ENCODE measurements around the gene RAB1A.
A peak's percentile ranks its signal among the peaks of the same experiment; 100 is the strongest.
"Not testable (repeated sequence)": the region's sequence is repeated elsewhere in the genome, so short reads cannot be mapped to it uniquely, and the experiment has no call there.

The RAB1A gene

GRCh38 chr2:65129826-65130663 is at the start of gene RAB1A:
TSS of gene RAB1A (minus strand) at chr2:65130106. CDS start at chr2:65129915, 191 bp downstream.
- no peaks in the 10 kb centered on the region for H3K9me3 ChIP-seq (replicated peaks; ENCODE audit: insufficient read depth, low read length)
- no peaks in the 10 kb centered on the region for H3K27me3 ChIP-seq (replicated peaks; ENCODE audit: insufficient read depth, low read length)
- H3K9ac ChIP-seq (ENCODE audit: low read length): peak within 1 kb of the TSS; percentile 98
- peaks cover 11% of the 10 kb centered on the region; the same call in 1 of the 2 replicates for H4K20me1 ChIP-seq (ENCODE audit: insufficient read depth, low read length)
- H3K4me1 ChIP-seq (ENCODE audit: low read length): peaks cover 10% of the 10 kb centered on the region; the same call in 1 of the 2 replicates
- TF ChIP-seq CTCF (IDR thresholded peaks at IDR 0.05; ENCODE audit: low read length): peak; percentile 31; the same call in 1 of the 2 replicates
- no peak for TF ChIP-seq EZH2 (optimal IDR thresholded peaks at IDR 0.05; ENCODE audit: low read depth, low read length)
- H3K27ac ChIP-seq (ENCODE audit: low read length): peak within 1 kb of the TSS; percentile 76
- peaks cover 49% of the 10 kb centered on the region for H3K79me2 ChIP-seq (ENCODE audit: low read length)
- no peaks in the 10 kb centered on the region for H3F3A ChIP-seq (ENCODE audit: insufficient read depth, low read length)
- H3K4me2 ChIP-seq (ENCODE audit: low read depth, low read length): peak within 1 kb of the TSS; percentile 67
- peak within 1 kb of the TSS; percentile 81 for H2AFZ ChIP-seq (ENCODE audit: low read length)
- H3K36me3 ChIP-seq (replicated peaks; ENCODE audit: insufficient read depth, low read length): no peaks in the 10 kb centered on the region
- peak; percentile 99 for DNase-seq
- peak within 1 kb of the TSS; percentile 98 for H3K4me3 ChIP-seq (ENCODE audit: low read length)
- H3K9me2 ChIP-seq (replicated peaks; ENCODE audit: insufficient read depth, low read length): no peaks in the 10 kb centered on the region

GRCh38 chr2:65177751-65178442 is 48.0 kb upstream of the RAB1A start:
- H3K27ac ChIP-seq (ENCODE audit: low read length): no peak overlapping the region
- no peaks in the 10 kb centered on the region for H3F3A ChIP-seq (ENCODE audit: insufficient read depth, low read length)
- no peaks in the 10 kb centered on the region for H3K9me2 ChIP-seq (replicated peaks; ENCODE audit: insufficient read depth, low read length)
- H2AFZ ChIP-seq (ENCODE audit: low read length): no peak overlapping the region
- H3K9ac ChIP-seq (ENCODE audit: low read length): no peak overlapping the region
- H3K36me3 ChIP-seq (replicated peaks; ENCODE audit: insufficient read depth, low read length): no peaks in the 10 kb centered on the region
- H3K4me3 ChIP-seq (ENCODE audit: low read length): no peak overlapping the region
- no peaks in the 10 kb centered on the region for H3K79me2 ChIP-seq (ENCODE audit: low read length)
- no peak overlapping the region for H3K4me2 ChIP-seq (ENCODE audit: low read depth, low read length)
- DNase-seq: no peak
- no peak for TF ChIP-seq EZH2 (optimal IDR thresholded peaks at IDR 0.05; ENCODE audit: low read depth, low read length)
- TF ChIP-seq EZH2phosphoT487 (IDR thresholded peaks at IDR 0.05; ENCODE audit: low read length): no peak
- no peak for TF ChIP-seq CTCF (IDR thresholded peaks at IDR 0.05; ENCODE audit: low read length)
- H3K27me3 ChIP-seq (replicated peaks; ENCODE audit: insufficient read depth, low read length): no peaks in the 10 kb centered on the region
- no peaks in the 10 kb centered on the region for H4K20me1 ChIP-seq (ENCODE audit: insufficient read depth, low read length)
- H3K4me1 ChIP-seq (ENCODE audit: low read length): no peaks in the 10 kb centered on the region
- H3K9me3 ChIP-seq (replicated peaks; ENCODE audit: insufficient read depth, low read length): no peaks in the 10 kb centered on the region

- H3K4me3 ChIP-seq (ENCODE audit: low read length): no peak overlapping the region
- TF ChIP-seq EZH2phosphoT487 (IDR thresholded peaks at IDR 0.05; ENCODE audit: low read length): no peak
- no peak for TF ChIP-seq EZH2 (optimal IDR thresholded peaks at IDR 0.05; ENCODE audit: low read depth, low read length)
- TF ChIP-seq CTCF (IDR thresholded peaks at IDR 0.05; ENCODE audit: low read length): no peak
- no peaks in the 10 kb centered on the region for H3K9me2 ChIP-seq (replicated peaks; ENCODE audit: insufficient read depth, low read length)
- no peaks in the 10 kb centered on the region for H3F3A ChIP-seq (ENCODE audit: insufficient read depth, low read length)
- no peaks in the 10 kb centered on the region for H3K79me2 ChIP-seq (ENCODE audit: low read length)
- H3K36me3 ChIP-seq (replicated peaks; ENCODE audit: insufficient read depth, low read length): no peaks in the 10 kb centered on the region
- H3K27ac ChIP-seq (ENCODE audit: low read length): no peak overlapping the region
- H3K4me2 ChIP-seq (ENCODE audit: low read depth, low read length): no peak overlapping the region
- H3K9me3 ChIP-seq (replicated peaks; ENCODE audit: insufficient read depth, low read length): no peaks in the 10 kb centered on the region
- H3K4me1 ChIP-seq (ENCODE audit: low read length): no peaks in the 10 kb centered on the region
- H4K20me1 ChIP-seq (ENCODE audit: insufficient read depth, low read length): no peaks in the 10 kb centered on the region
- H3K27me3 ChIP-seq (replicated peaks; ENCODE audit: insufficient read depth, low read length): no peaks in the 10 kb centered on the region
- no peak for DNase-seq
- no peak overlapping the region for H3K9ac ChIP-seq (ENCODE audit: low read length)
- no peak overlapping the region for H2AFZ ChIP-seq (ENCODE audit: low read length)
Observed at GRCh38 chr2:65175894-65176530, 46.1 kb upstream of the RAB1A start.

GRCh38 chr2:65174031-65174430 is 44.1 kb upstream of the RAB1A start:
- H3K27me3 ChIP-seq (replicated peaks; ENCODE audit: insufficient read depth, low read length); H2AFZ ChIP-seq (ENCODE audit: low read length); H3K4me3 ChIP-seq (ENCODE audit: low read length); H3F3A ChIP-seq (ENCODE audit: insufficient read depth, low read length); H3K4me1 ChIP-seq (ENCODE audit: low read length); H3K9me3 ChIP-seq (replicated peaks; ENCODE audit: insufficient read depth, low read length); H3K27ac ChIP-seq (ENCODE audit: low read length); DNase-seq; H3K79me2 ChIP-seq (ENCODE audit: low read length); H3K36me3 ChIP-seq (replicated peaks; ENCODE audit: insufficient read depth, low read length); H3K9me2 ChIP-seq (replicated peaks; ENCODE audit: insufficient read depth, low read length); H4K20me1 ChIP-seq (ENCODE audit: insufficient read depth, low read length); H3K9ac ChIP-seq (ENCODE audit: low read length); H3K4me2 ChIP-seq (ENCODE audit: low read depth, low read length): not testable (repeated sequence)

Data from MM.1S (cell line).